ENCODE measurements around the gene TCEA3.
A peak's percentile ranks its signal among the peaks of the same experiment; 100 is the strongest.

The TCEA3 gene

GRCh38 chr1:23424293-23425192, at the start of gene TCEA3:
TSS of gene TCEA3 (minus strand) at chr1:23424748. CDS start at chr1:23424633, 115 bp downstream.
- no peak for DNase-seq

GRCh38 chr1:23473037-23473800, 48.7 kb upstream of the TCEA3 start:
- DNase-seq: no peak

GRCh38 chr1:23472351-23473036, 47.9 kb upstream of the TCEA3 start:
- DNase-seq: no peak

GRCh38 chr1:23471473-23472075, 47.0 kb upstream of the TCEA3 start:
- no peak for DNase-seq

GRCh38 chr1:23470282-23471070, 45.9 kb upstream of the TCEA3 start:
- DNase-seq: no peak

- DNase-seq: no peak
Observed at GRCh38 chr1:23469372-23469982, 44.9 kb upstream of the TCEA3 start.

- no peak for DNase-seq
Observed at GRCh38 chr1:23466423-23466989, 42.0 kb upstream of the TCEA3 start.

- DNase-seq: no peak
Observed at GRCh38 chr1:23463286-23463685, 38.7 kb upstream of the TCEA3 start.

GRCh38 chr1:23462766-23463165, 38.2 kb upstream of the TCEA3 start:
- DNase-seq: no peak

- DNase-seq: no peak
Observed at GRCh38 chr1:23461050-23461449, 36.5 kb upstream of the TCEA3 start.

GRCh38 chr1:23460519-23460918, 36.0 kb upstream of the TCEA3 start:
- DNase-seq: no peak

- no peak for DNase-seq
Observed at GRCh38 chr1:23459338-23459757, 34.8 kb upstream of the TCEA3 start.

GRCh38 chr1:23456226-23456625, 31.7 kb upstream of the TCEA3 start:
- no peak for DNase-seq

- no peak for DNase-seq
Observed at GRCh38 chr1:23453455-23454000, 29.0 kb upstream of the TCEA3 start.

GRCh38 chr1:23452011-23452411, 27.5 kb upstream of the TCEA3 start:
- peak; percentile 47 for DNase-seq

GRCh38 chr1:23451441-23451840, 26.9 kb upstream of the TCEA3 start:
- no peak for DNase-seq

- DNase-seq: no peak
Observed at GRCh38 chr1:23450894-23451293, 26.3 kb upstream of the TCEA3 start.

- no peak for DNase-seq
Observed at GRCh38 chr1:23449958-23450357, 25.4 kb upstream of the TCEA3 start.

- DNase-seq: no peak
Observed at GRCh38 chr1:23449306-23449705, 24.8 kb upstream of the TCEA3 start.

GRCh38 chr1:23448846-23449245, 24.3 kb upstream of the TCEA3 start:
- DNase-seq: no peak

Data from activated gamma-delta T cell treated with Interleukin-2 at 50 U/mL for 16 hours (primary cell).